ENCODE data around the gene RIBC1.

DNA sequence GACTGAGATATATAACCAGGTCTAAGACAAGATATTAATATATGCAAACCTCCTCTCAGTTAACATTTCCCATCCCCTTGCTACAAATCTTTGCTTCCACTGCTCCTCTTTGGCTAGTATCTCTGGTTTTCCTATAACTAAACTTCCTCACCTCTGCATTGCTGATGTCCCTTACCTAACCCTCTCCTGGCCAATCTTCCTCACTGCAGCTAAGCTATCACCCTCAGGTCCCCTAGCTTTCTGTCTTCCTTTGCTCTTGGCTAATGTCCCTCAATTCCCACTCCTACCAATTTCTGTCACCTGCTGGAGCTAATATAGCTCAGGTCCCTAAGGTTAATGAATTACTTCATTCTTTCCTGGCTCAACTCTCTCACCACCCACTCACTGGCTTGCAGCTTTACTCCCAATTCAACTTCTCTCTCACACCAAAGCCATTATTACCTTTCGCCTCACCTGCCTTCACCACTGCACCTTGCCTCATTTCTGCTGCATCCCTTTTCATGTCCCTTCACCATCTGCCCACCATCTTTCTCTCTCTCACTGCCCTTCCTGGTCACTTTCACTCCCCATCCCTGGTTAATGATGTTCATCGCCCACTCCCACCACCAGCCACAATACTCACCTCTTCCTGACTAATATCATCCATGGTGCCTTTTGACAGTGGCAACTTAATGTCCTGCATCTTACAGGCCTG, 26.9 kb upstream of the RIBC1 start:
- TF ChIP-seq GATA3 (IDR thresholded peaks at IDR 0.05; ENCODE audit: low read depth, low read length) = no peak
- no peak for TF ChIP-seq GATA2 (IDR thresholded peaks at IDR 0.05; ENCODE audit: low read depth, low read length)

Data from SH-SY5Y (cell line).